Thyroid gland (tissue), 4 donors: Measurements from ENCODE around the gene PLCL1.

Experiments used
- POLR2A ChIP-seq, 2 donors: fragments of 450-650 bp; IDR thresholded peaks; one replicate each; pipeline ENCODE4 v1.6.1; 2017; ENCODE audit warnings: antibody characterized with exemption in 2 of 2, mild to moderate bottlenecking in 2 of 2, moderate library complexity in 1 of 2
- TF ChIP-seq, protein P1 (sequence below), 6 experiments: fragments of 200-600 bp in 3 of 6; fragments of 450-650 bp in 3 of 6; sonication (generic) in 3 of 6; IDR thresholded peaks; one replicate each; pipeline ENCODE4 v1.5.1; 2016 to 2019; ENCODE audit warnings: antibody characterized with exemption in 6 of 6, mild to moderate bottlenecking in 2 of 6, inconsistent platforms in 1 of 6, moderate library complexity in 1 of 6

DNA sequence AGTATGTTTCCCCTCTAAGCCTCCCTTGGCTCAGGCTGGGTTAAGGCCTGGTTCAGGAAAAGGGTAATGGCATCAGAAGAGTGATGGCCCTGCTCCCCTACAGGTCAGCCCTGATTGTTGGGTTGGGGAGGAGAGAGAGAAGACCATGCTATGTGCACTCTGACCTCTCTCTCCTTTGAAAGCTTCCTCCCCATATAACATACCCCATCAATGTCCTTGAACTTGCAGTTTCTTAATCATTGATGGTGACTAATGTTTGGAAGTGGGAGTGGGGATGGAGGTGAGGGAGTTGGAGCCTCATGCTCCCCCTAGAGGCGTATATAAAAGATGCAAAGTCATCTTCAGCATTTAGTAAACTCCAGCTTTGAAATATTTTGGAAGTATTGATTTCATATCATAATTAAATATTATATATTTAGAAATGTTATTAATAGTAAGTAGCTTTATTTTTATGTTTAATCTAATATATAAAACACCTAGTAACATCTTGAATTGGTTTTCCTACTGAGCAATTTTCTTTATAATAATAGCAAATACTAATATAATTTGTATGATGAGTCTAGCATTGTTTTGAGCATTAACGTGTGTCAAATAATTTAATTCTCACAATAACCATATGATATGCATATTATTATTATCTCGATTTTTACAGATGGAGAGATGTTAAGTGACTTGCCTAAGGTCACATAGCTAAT lies 8.8 kb downstream of the PLCL1 start:
- TF ChIP-seq, protein P1, sequence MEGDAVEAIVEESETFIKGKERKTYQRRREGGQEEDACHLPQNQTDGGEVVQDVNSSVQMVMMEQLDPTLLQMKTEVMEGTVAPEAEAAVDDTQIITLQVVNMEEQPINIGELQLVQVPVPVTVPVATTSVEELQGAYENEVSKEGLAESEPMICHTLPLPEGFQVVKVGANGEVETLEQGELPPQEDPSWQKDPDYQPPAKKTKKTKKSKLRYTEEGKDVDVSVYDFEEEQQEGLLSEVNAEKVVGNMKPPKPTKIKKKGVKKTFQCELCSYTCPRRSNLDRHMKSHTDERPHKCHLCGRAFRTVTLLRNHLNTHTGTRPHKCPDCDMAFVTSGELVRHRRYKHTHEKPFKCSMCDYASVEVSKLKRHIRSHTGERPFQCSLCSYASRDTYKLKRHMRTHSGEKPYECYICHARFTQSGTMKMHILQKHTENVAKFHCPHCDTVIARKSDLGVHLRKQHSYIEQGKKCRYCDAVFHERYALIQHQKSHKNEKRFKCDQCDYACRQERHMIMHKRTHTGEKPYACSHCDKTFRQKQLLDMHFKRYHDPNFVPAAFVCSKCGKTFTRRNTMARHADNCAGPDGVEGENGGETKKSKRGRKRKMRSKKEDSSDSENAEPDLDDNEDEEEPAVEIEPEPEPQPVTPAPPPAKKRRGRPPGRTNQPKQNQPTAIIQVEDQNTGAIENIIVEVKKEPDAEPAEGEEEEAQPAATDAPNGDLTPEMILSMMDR (IDR thresholded peaks at IDR 0.05): peak; percentile 22 to 63 (median 38)
- TF ChIP-seq POLR2A (IDR thresholded peaks at IDR 0.05): no peak
